ENCODE results near the gene DNAH2. TPM values are rescaled to one million over a fixed set of nuclear protein-coding genes. Genes with fewer than 3 reads are reported as not detected.

DNAH2 gene
- total and polyA plus RNA-seq, 9 of the 15 experiments (the other 6 are each of a cell fraction or from before 2014, with no cell fraction given): 0.03 TPM; not detected in 8

DNA sequence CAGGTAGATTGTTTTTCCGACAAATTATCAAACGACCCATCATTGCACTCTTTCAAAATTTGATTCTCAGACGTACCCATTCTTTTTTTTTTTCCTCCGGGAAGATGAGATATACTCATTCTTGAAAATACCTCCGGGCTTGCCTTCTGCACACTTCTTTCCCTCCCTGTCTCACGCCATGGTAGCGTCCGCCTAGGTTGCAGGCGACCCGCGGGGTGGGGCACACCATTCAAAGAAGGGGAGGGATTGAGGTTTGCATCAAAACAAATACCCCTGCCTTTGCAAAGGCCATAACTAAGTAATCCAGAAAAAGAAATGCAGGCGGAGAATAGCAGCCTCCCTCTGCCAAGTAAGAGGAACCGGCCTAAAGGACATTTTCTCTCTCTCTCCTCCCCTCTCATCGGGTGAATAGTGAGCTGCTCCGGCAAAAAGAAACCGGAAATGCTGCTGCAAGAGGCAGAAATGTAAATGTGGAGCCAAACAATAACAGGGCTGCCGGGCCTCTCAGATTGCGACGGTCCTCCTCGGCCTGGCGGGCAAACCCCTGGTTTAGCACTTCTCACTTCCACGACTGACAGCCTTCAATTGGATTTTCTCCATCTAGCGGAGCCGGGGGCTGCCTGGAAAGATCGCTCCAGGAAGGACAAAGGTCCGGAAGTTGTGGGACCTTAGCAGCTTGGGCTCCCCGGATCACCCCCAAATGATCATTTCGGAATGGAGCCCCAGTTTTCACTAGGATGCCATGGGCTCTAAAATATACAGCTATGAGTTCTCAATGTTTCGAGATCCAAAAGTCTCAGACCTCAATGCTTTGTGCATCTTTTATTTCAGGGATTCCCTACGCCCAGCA lies 31.1 kb upstream of the DNAH2 start (continued):
- TF ChIP-seq POU5F1 (IDR thresholded peaks at IDR 0.05; ENCODE audit: borderline replicate concordance, low read depth, low read length, partially characterized antibody): no peak
- TF ChIP-seq JUND (IDR thresholded peaks at IDR 0.05; ENCODE audit: borderline replicate concordance, low read depth, low read length): peak; percentile 94
- no peak for TF ChIP-seq JUND (tag; IDR thresholded peaks at IDR 0.05; ENCODE audit: borderline replicate concordance, low read depth, low read length)
- TF ChIP-seq ZNF644 (tag; IDR thresholded peaks at IDR 0.05; ENCODE audit: low read depth): no peak
- TF ChIP-seq, protein P1, sequence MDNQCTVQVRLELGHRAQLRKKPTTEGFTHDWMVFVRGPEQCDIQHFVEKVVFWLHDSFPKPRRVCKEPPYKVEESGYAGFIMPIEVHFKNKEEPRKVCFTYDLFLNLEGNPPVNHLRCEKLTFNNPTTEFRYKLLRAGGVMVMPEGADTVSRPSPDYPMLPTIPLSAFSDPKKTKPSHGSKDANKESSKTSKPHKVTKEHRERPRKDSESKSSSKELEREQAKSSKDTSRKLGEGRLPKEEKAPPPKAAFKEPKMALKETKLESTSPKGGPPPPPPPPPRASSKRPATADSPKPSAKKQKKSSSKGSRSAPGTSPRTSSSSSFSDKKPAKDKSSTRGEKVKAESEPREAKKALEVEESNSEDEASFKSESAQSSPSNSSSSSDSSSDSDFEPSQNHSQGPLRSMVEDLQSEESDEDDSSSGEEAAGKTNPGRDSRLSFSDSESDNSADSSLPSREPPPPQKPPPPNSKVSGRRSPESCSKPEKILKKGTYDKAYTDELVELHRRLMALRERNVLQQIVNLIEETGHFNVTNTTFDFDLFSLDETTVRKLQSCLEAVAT (IDR thresholded peaks at IDR 0.05): peak in 1 of 2 experiments; percentile 39; a peak in 2 of 4 replicates

All from K562 (cell line).